WTC11 (cell line): ENCODE results near the gene SEZ6. TPM values are rescaled to one million over a fixed set of nuclear protein-coding genes. Genes with fewer than 3 reads are reported as not detected.

Experiments
- ATAC-seq: fragments of 200-7000 bp; cut with Tn5 transposase; 2 replicates; pipeline ENCODE4 v1.10.0; 2021; ENCODE audit warnings: mild to moderate bottlenecking, moderate library complexity
- CTCF ChIA-PET: fragments of 300-600 bp; sonication (Branson Sonifier 250); formaldehyde crosslinking; loops from one replicate; lab custom pipeline; 2021; ENCODE audit warnings: antibody characterized with exemption; lab: Charles Lee
- POLR2A ChIA-PET: fragments of 350-600 bp; sonication (Branson Sonifier 250); formaldehyde crosslinking; loops from one replicate; lab custom pipeline; 2021; ENCODE audit warnings: antibody characterized with exemption; lab: Charles Lee
- DNase-seq: peaks from one replicate; pipeline ENCODE4 v3.0.0; 2021; ENCODE audit warnings: low spot score
- H3K27ac Mint-ChIP-seq: 2 replicates; pipeline ENCODE4 v1.8.0; 2021; ENCODE audit warnings: mixed read lengths
- H3K27me3 Mint-ChIP-seq: 2 replicates; pipeline ENCODE4 v1.8.0; 2021; ENCODE audit warnings: low read depth, mild to moderate bottlenecking, moderate library complexity, mixed read lengths
- H3K36me3 Mint-ChIP-seq: 2 replicates; pipeline ENCODE4 v1.8.0; 2021; ENCODE audit warnings: mixed read lengths
- H3K4me1 Mint-ChIP-seq: 2 replicates; pipeline ENCODE4 v1.8.0; 2022; ENCODE audit warnings: mixed read lengths
- H3K4me3 Mint-ChIP-seq: 2 replicates; pipeline ENCODE4 v1.8.0; 2021; ENCODE audit warnings: mild to moderate bottlenecking, moderate library complexity, mixed read lengths
- H3K9me3 Mint-ChIP-seq: 2 replicates; pipeline ENCODE4 v1.8.0; 2021; ENCODE audit warnings: mixed read lengths
- ATF6 ChIP-seq: sonication (generic); formaldehyde crosslinking; IDR thresholded peaks from 2 replicates; pipeline ENCODE4 v1.8.1; 2023; ENCODE audit warnings: mild to moderate bottlenecking, missing genetic modification reagents
- E2F1 ChIP-seq: sonication (generic); formaldehyde crosslinking; IDR thresholded peaks from 2 replicates; pipeline ENCODE4 v1.8.0; 2022; ENCODE audit warnings: mild to moderate bottlenecking, missing genetic modification reagents
- ETV6 ChIP-seq: sonication (generic); formaldehyde crosslinking; IDR thresholded peaks from 2 replicates; pipeline ENCODE4 v1.8.1; 2022; ENCODE audit warnings: mild to moderate bottlenecking, missing genetic modification reagents
- FOXK1 ChIP-seq: sonication (generic); formaldehyde crosslinking; IDR thresholded peaks from 2 replicates; pipeline ENCODE4 v1.8.0; 2022; ENCODE audit warnings: mild to moderate bottlenecking, moderate library complexity, missing genetic modification reagents
- HMGXB4 ChIP-seq: sonication (generic); formaldehyde crosslinking; IDR thresholded peaks from 2 replicates; pipeline ENCODE4 v1.8.1; 2023; ENCODE audit warnings: mild to moderate bottlenecking, moderate library complexity, missing genetic modification reagents
- IRF2 ChIP-seq: sonication (generic); formaldehyde crosslinking; IDR thresholded peaks from 2 replicates; pipeline ENCODE4 v1.8.0; 2022; ENCODE audit warnings: low read depth, missing genetic modification reagents, borderline replicate concordance
- KAT7 ChIP-seq: sonication (generic); formaldehyde crosslinking; IDR thresholded peaks from 2 replicates; pipeline ENCODE4 v1.8.1; 2023; ENCODE audit warnings: missing genetic modification reagents, mild to moderate bottlenecking, borderline replicate concordance
- MLX ChIP-seq: sonication (generic); formaldehyde crosslinking; IDR thresholded peaks from 2 replicates; pipeline ENCODE4 v1.8.1; 2023; ENCODE audit warnings: mild to moderate bottlenecking, missing genetic modification reagents, moderate library complexity
- NFATC4 ChIP-seq: fragments of 250-450 bp; sonication (Bioruptor Pico); IDR thresholded peaks from 2 replicates; pipeline ENCODE4 v1.9.0; 2021; ENCODE audit warnings: mild to moderate bottlenecking
- NFYB ChIP-seq: sonication (generic); formaldehyde crosslinking; conservative IDR thresholded peaks from 2 replicates; pipeline ENCODE4 v1.8.0; 2022; ENCODE audit warnings: low read depth, missing genetic modification reagents
- RORB ChIP-seq: fragments of 250-450 bp; sonication (Bioruptor Pico); IDR thresholded peaks from 2 replicates; pipeline ENCODE4 v1.9.0; 2021; ENCODE audit warnings: mild to moderate bottlenecking
- SMAD4 ChIP-seq: sonication (generic); formaldehyde crosslinking; IDR thresholded peaks from 2 replicates; pipeline ENCODE4 v1.8.0; 2022; ENCODE audit warnings: mild to moderate bottlenecking, missing genetic modification reagents
- SOX15 ChIP-seq: fragments of 250-450 bp; sonication (Bioruptor Pico); IDR thresholded peaks from 2 replicates; pipeline ENCODE4 v1.9.0; 2021; ENCODE audit warnings: mild to moderate bottlenecking
- STAT6 ChIP-seq: sonication (generic); formaldehyde crosslinking; conservative IDR thresholded peaks from 2 replicates; pipeline ENCODE4 v1.8.1; 2023; ENCODE audit warnings: mild to moderate bottlenecking, low read depth, missing genetic modification reagents, moderate library complexity
- TEAD1 ChIP-seq: sonication (generic); formaldehyde crosslinking; IDR thresholded peaks from 2 replicates; pipeline ENCODE4 v1.8.0; 2022; ENCODE audit warnings: mild to moderate bottlenecking, missing genetic modification reagents
- TP53 ChIP-seq: sonication (generic); formaldehyde crosslinking; IDR thresholded peaks from 2 replicates; pipeline ENCODE4 v1.8.1; 2023; ENCODE audit warnings: mild to moderate bottlenecking, missing genetic modification reagents
- USF1 ChIP-seq: sonication (generic); formaldehyde crosslinking; IDR thresholded peaks from 2 replicates; pipeline ENCODE4 v1.8.0; 2022; ENCODE audit warnings: mild to moderate bottlenecking, missing genetic modification reagents
- ZNF138 ChIP-seq: sonication (generic); formaldehyde crosslinking; conservative IDR thresholded peaks from 2 replicates; pipeline ENCODE4 v1.8.1; 2022; ENCODE audit warnings: mild to moderate bottlenecking, moderate library complexity, missing genetic modification reagents
- ZNF317 ChIP-seq: sonication (generic); formaldehyde crosslinking; IDR thresholded peaks from 2 replicates; pipeline ENCODE4 v1.8.1; 2023; ENCODE audit warnings: low read depth, mild to moderate bottlenecking, moderate library complexity, missing genetic modification reagents, borderline replicate concordance
- ZNF396 ChIP-seq: fragments of 250-450 bp; sonication (Bioruptor Pico); IDR thresholded peaks from 2 replicates; pipeline ENCODE4 v1.8.0; 2021; ENCODE audit warnings: mild to moderate bottlenecking, moderate library complexity, borderline replicate concordance
- ZNF416 ChIP-seq: fragments of 250-450 bp; sonication (Bioruptor Pico); IDR thresholded peaks from 2 replicates; pipeline ENCODE4 v1.9.0; 2021; ENCODE audit warnings: mild to moderate bottlenecking, inconsistent platforms
- total RNA-seq: library from RNA; stranded (reverse); gene quantifications from 3 replicates; pipeline ENCODE4 v1.2.3, GENCODE V29; 2021

The SEZ6 gene
- total RNA-seq, 1 experiment from 2014 or later: 3.0 TPM

GRCh38 chr17:28950752-28951427, 54.9 kb downstream of the SEZ6 start:
- peaks cover 14% of the 10 kb centered on the region for H3K36me3 Mint-ChIP-seq
- TF ChIP-seq ETV6 (CRISPR knock-in tag) (no peak), NFATC4 (CRISPR knock-in tag) (no peak), TEAD1 (no peak), ZNF138 (CRISPR knock-in tag) (no peak), SOX15 (CRISPR knock-in tag) (no peak), SMAD4 (CRISPR knock-in tag) (no peak), ZNF396 (CRISPR knock-in tag) (no peak), ZNF416 (CRISPR knock-in tag) (no peak), NFYB (CRISPR knock-in tag) (no peak), TP53 (no peak), ZNF317 (no peak), RORB (CRISPR knock-in tag) (no peak), STAT6 (CRISPR knock-in tag) (no peak), E2F1 (CRISPR knock-in tag) (no peak), MLX (CRISPR knock-in tag) (no peak)
- TF ChIP-seq, all 79 proteins: peak for 0
- Mint-ChIP-seq H3K4me3 (peak overlapping the region; percentile 92), H3K9me3 (no peaks in the 10 kb centered on the region), H3K27me3 (no peaks in the 10 kb centered on the region), H3K27ac (peak overlapping the region; percentile 89), H3K4me1 (peaks cover 22% of the 10 kb centered on the region)
- ChIA-PET POLR2A (interaction anchor here (0.8 to 3.2 kb wide), 12 partner anchors 55 to 380 kb away, joined by 3 to 17 read pairs (median 4); partner anchors contain the start of genes FAM222B, PIGS, PROCA1 and RPL23A), CTCF (interaction anchor here (0.6 to 15.6 kb wide), 22 partner anchors 10 to 307 kb away, joined by 3 to 762 read pairs (median 6); partner anchors contain the start of genes NEK8, PROCA1, RPL23A and TLCD1)
- no peak for DNase-seq
- ATAC-seq: no peak

- Mint-ChIP-seq H3K27ac (peak overlapping the region; percentile 89), H3K4me1 (peaks cover 22% of the 10 kb centered on the region), H3K4me3 (peak overlapping the region; percentile 92), H3K27me3 (no peaks in the 10 kb centered on the region), H3K36me3 (peaks cover 17% of the 10 kb centered on the region), H3K9me3 (no peaks in the 10 kb centered on the region)
- peak; percentile 66 for DNase-seq
- ChIA-PET POLR2A (interaction anchor here (0.6 to 3.2 kb wide), 10 partner anchors 28 to 1341 kb away, joined by 3 to 17 read pairs (median 4); partner anchors contain the start of genes BLMH, DHRS13, FAM222B and PIGS), CTCF (interaction anchor here (0.6 to 5.5 kb wide), 17 partner anchors 9 to 306 kb away, joined by 3 to 39 read pairs (median 4); partner anchors contain the start of genes DHRS13, MYO18A, RPL23A and TLCD1)
- no peak for ATAC-seq
- TF ChIP-seq E2F1 (CRISPR knock-in tag) (no peak), ATF6 (no peak), USF1 (CRISPR knock-in tag) (no peak), IRF2 (CRISPR knock-in tag) (no peak), HMGXB4 (CRISPR knock-in tag) (peak; percentile 29; the same call in 1 of the 2 replicates), FOXK1 (CRISPR knock-in tag) (no peak), KAT7 (0 out of 2 replicates have a peak, but pooled peaks have one; percentile 68)
Observed at GRCh38 chr17:28950017-28950751, 55.6 kb downstream of the SEZ6 start.
